HG03045 (cell line): ENCODE data around the gene ATP10A.
"Not testable (repeated sequence)": the region's sequence is repeated elsewhere in the genome, so short reads cannot be mapped to it uniquely, and the experiment has no call there.

Experiments used
- ATAC-seq: cut with Tn5 transposase; IDR thresholded peaks from one replicate; pipeline ENCODE4 v1.9.1; 2021; ENCODE audit warnings: mild to moderate bottlenecking, moderate library complexity; ENCODE audit not compliant: unreplicated experiment

ATP10A gene

GRCh38 chr15:25859838-25860645, 3.1 kb downstream of the ATP10A start:
- ATAC-seq = no peak

- no peak for ATAC-seq
Observed at GRCh38 chr15:25858952-25859760, 4.0 kb downstream of the ATP10A start.

- not testable (repeated sequence) for ATAC-seq
Observed at GRCh38 chr15:25856059-25856458, 7.1 kb downstream of the ATP10A start.

GRCh38 chr15:25852661-25853524, 10.2 kb downstream of the ATP10A start:
- ATAC-seq = no peak

GRCh38 chr15:25852027-25852426, 11.1 kb downstream of the ATP10A start:
- no peak for ATAC-seq

- ATAC-seq = peak; percentile 76
Observed at GRCh38 chr15:25850154-25851111, 12.7 kb downstream of the ATP10A start.

GRCh38 chr15:25849157-25849921, 13.8 kb downstream of the ATP10A start:
- no peak for ATAC-seq

GRCh38 chr15:25848784-25849156, 14.4 kb downstream of the ATP10A start:
- no peak for ATAC-seq

GRCh38 chr15:25848325-25848724, 14.8 kb downstream of the ATP10A start:
- no peak for ATAC-seq

- ATAC-seq = no peak
Observed at GRCh38 chr15:25847051-25847450, 16.1 kb downstream of the ATP10A start.

GRCh38 chr15:25846377-25846776, 16.8 kb downstream of the ATP10A start:
- no peak for ATAC-seq

- no peak for ATAC-seq
Observed at GRCh38 chr15:25844981-25845680, 18.0 kb downstream of the ATP10A start.

- no peak for ATAC-seq
Observed at GRCh38 chr15:25844542-25844941, 18.6 kb downstream of the ATP10A start.

GRCh38 chr15:25844076-25844475, 19.1 kb downstream of the ATP10A start:
- ATAC-seq = no peak

- no peak for ATAC-seq
Observed at GRCh38 chr15:25839638-25840156, 23.4 kb downstream of the ATP10A start.

GRCh38 chr15:25838871-25839195, 24.3 kb downstream of the ATP10A start:
- no peak for ATAC-seq

GRCh38 chr15:25838191-25838870, 24.8 kb downstream of the ATP10A start:
- no peak for ATAC-seq

GRCh38 chr15:25832158-25832557, 31.0 kb downstream of the ATP10A start:
- ATAC-seq = no peak
